ENCODE data around the gene TUSC7.

- TF ChIP-seq CTCF (IDR thresholded peaks at IDR 0.05) (no peak), POLR2A (IDR thresholded peaks at IDR 0.05) (no peak)
These were observed 48.4 kb upstream of the TUSC7 start for GRCh38 chr3:116661196-116661595.

All from thyroid gland (tissue), 4 donors.